Suprapubic skin (tissue), 3 donors: ENCODE results near the gene ZNF185.

ENCODE experiments used
- CTCF ChIP-seq, 2 donors: fragments of 200-600 bp in 1 of 2; fragments of 450-650 bp in 1 of 2; sonication (generic) in 1 of 2; IDR thresholded peaks; one replicate each; pipeline ENCODE4 v1.5.1; 2016 to 2019; ENCODE audit warnings: antibody characterized with exemption in 2 of 2, mild to moderate bottlenecking in 1 of 2, moderate library complexity in 1 of 2
- EP300 ChIP-seq: sonication (generic); formaldehyde crosslinking; IDR thresholded peaks from one replicate; pipeline ENCODE4 v1.6.1; 2017; ENCODE audit warnings: antibody characterized with exemption

GRCh38 chrX:152932144-152932543, 34.3 kb downstream of the ZNF185 start:
- TF ChIP-seq CTCF (IDR thresholded peaks at IDR 0.05) (no peak), EP300 (no peak)
